ENCODE data around the gene CYS1. TPM values are rescaled to one million over a fixed set of nuclear protein-coding genes. Genes with fewer than 3 reads are reported as not detected.

CYS1 gene
- 3.7 TPM for total RNA-seq (2021; ENCODE audit: unreplicated experiment)
- 3.0 and 3.3 TPM in 2 replicates for polyA plus RNA-seq (2012)
- Bru-seq, nascent RNA = percentile 48 among the genes with signal in this experiment
- percentile 41 among the genes with signal in this experiment for BruChase-seq, experiment 1, labeled RNA remaining after a 6-hour chase
- BruChase-seq, experiment 2, labeled RNA remaining after a 2-hour chase = percentile 42 among the genes with signal in this experiment
- long read RNA-seq, transcript CYS1-201 (3 exons, 2,738 nt) = major isoform, 22 of 27 reads
- long read RNA-seq, partial matches to known transcripts = 4 of 27 reads
- long read RNA-seq, other reads (novel, unspliced or antisense) = 1 of 27 reads

GRCh38 chr2:10079870-10080535, at the start of gene CYS1:
Gene CYS1 (minus strand): TSS chr2:10080411. CDS start chr2:10080223, 188 bp downstream.
- H2AFZ ChIP-seq (ENCODE audit: low read depth, low read length, poor library complexity, severe bottlenecking) = peak within 1 kb of the TSS; percentile 54
- CTCF ChIA-PET = interaction anchor here (0.6 to 3.8 kb wide), 5 partner anchors 13 to 355 kb away, joined by 3 to 14 read pairs (median 8); no protein-coding TSS in a partner anchor
- no peaks in the 10 kb centered on the region for H3K79me2 ChIP-seq (ENCODE audit: insufficient read depth, low read length)
- no peak for DNase-seq (ENCODE audit: low read depth, low spot score)
- no peaks in the 10 kb centered on the region for H3K9me2 ChIP-seq (ENCODE audit: insufficient read depth)
- H3K4me3 ChIP-seq (replicated peaks in 1 of 2; ENCODE audit: low read depth in 1 of 2, low read length in 2 of 2) = peak within 1 kb of the TSS; percentile 45 to 60
- peak within 1 kb of the TSS; percentile 64 for H3K9ac ChIP-seq (ENCODE audit: low read length)
- 0 out of 2 replicates have a peak, but pooled peaks cover 2% of the 10 kb centered on the region for H3K27me3 ChIP-seq (ENCODE audit: insufficient read depth, low read length)
- POLR2A ChIA-PET = no interaction called here
- peak within 1 kb of the TSS; percentile 79 for H3K4me2 ChIP-seq (ENCODE audit: low read length)
- RAD21 ChIA-PET (ENCODE audit: low non-redundant PET in 1 of 2, low total read pairs in 2 of 2, uncharacterized antibody in 2 of 2, unreplicated experiment in 2 of 2) = interaction anchor here in 1 of 2 experiments (0.6 kb wide), 1 partner anchor 17 kb away, joined by 3 read pairs; no protein-coding TSS in a partner anchor
- peaks cover 6 to 13% of the 10 kb centered on the region in 2 experiments for H3K4me1 ChIP-seq (ENCODE audit: control insufficient read depth in 1 of 2, insufficient read depth in 2 of 2, low read length in 2 of 2)
- no peaks in the 10 kb centered on the region for H3K36me3 ChIP-seq (ENCODE audit: control insufficient read depth in 1 of 2, insufficient read depth in 2 of 2, low read length in 2 of 2)
- TF ChIP-seq POLR2AphosphoS5 (IDR thresholded peaks at IDR 0.05; ENCODE audit: low read depth, low read length) (peak; percentile 29; the same call in 1 of the 2 replicates), CEBPB (IDR thresholded peaks at IDR 0.05; ENCODE audit: low read depth) (no peak)
- TF ChIP-seq, protein P1, sequence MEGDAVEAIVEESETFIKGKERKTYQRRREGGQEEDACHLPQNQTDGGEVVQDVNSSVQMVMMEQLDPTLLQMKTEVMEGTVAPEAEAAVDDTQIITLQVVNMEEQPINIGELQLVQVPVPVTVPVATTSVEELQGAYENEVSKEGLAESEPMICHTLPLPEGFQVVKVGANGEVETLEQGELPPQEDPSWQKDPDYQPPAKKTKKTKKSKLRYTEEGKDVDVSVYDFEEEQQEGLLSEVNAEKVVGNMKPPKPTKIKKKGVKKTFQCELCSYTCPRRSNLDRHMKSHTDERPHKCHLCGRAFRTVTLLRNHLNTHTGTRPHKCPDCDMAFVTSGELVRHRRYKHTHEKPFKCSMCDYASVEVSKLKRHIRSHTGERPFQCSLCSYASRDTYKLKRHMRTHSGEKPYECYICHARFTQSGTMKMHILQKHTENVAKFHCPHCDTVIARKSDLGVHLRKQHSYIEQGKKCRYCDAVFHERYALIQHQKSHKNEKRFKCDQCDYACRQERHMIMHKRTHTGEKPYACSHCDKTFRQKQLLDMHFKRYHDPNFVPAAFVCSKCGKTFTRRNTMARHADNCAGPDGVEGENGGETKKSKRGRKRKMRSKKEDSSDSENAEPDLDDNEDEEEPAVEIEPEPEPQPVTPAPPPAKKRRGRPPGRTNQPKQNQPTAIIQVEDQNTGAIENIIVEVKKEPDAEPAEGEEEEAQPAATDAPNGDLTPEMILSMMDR (IDR thresholded peaks at IDR 0.05 in 2 of 3, conservative IDR thresholded peaks at IDR 0.05 in 1 of 3; ENCODE audit: borderline replicate concordance in 1 of 3, insufficient read depth in 1 of 3, low read depth in 2 of 3, low read length in 2 of 3) = 0 out of 6 replicates have a peak, but pooled peaks of 1 of the 3 experiments have one; percentile 17
- no peaks in the 10 kb centered on the region for H4K20me1 ChIP-seq (ENCODE audit: insufficient read depth)
- no peaks in the 10 kb centered on the region for H3K9me3 ChIP-seq (ENCODE audit: control insufficient read depth in 1 of 2, insufficient read depth in 1 of 2, low read depth in 1 of 2, low read length in 2 of 2)
- no TSS peak for BruUV-seq (replicated peaks)
- peak; percentile 83 for ATAC-seq
- H3K27ac ChIP-seq (ENCODE audit: low read depth, low read length) = peak within 1 kb of the TSS; percentile 46; the same call in 1 of the 2 replicates
- intact Hi-C loops (cut with micrococcal nuclease) = no loop called here
